Nephron (organoid): ENCODE measurements around the gene IFNL2.
"Not testable (repeated sequence)": the region's sequence is repeated elsewhere in the genome, so short reads cannot be mapped to it uniquely, and the experiment has no call there.

Experiments used
- H3K27ac Mint-ChIP-seq, 3 experiments: 2 replicates each; pipeline ENCODE4 v1.8.0; 2020; ENCODE audit warnings: mixed read lengths in 3 of 3, mild to moderate bottlenecking in 2 of 3, moderate library complexity in 1 of 3
- H3K27me3 Mint-ChIP-seq: 2 replicates; pipeline ENCODE4 v1.8.0; 2021; ENCODE audit warnings: low read depth, mild to moderate bottlenecking, moderate library complexity, mixed read lengths
- H3K36me3 Mint-ChIP-seq: 2 replicates; pipeline ENCODE4 v1.8.0; 2020; ENCODE audit warnings: low read depth, mixed read lengths
- H3K4me1 Mint-ChIP-seq: 2 replicates; pipeline ENCODE4 v1.8.0; 2020; ENCODE audit warnings: mixed read lengths
- H3K4me3 Mint-ChIP-seq, 3 experiments: 2 replicates each; pipeline ENCODE4 v1.8.0; 2020; ENCODE audit warnings: mild to moderate bottlenecking in 3 of 3, mixed read lengths in 3 of 3, moderate library complexity in 2 of 3
- H3K9me3 Mint-ChIP-seq: 2 replicates; pipeline ENCODE4 v1.8.0; 2020; ENCODE audit warnings: mixed read lengths
- TF ChIP-seq, protein P1 (sequence below), 3 experiments: fragments of 200-600 bp; sonication (generic); IDR thresholded peaks; one replicate each; pipeline ENCODE4 v1.5.0; 2021; ENCODE audit warnings: antibody characterized with exemption in 3 of 3; ENCODE audit not compliant: unreplicated experiment in 3 of 3

IFNL2 gene

DNA sequence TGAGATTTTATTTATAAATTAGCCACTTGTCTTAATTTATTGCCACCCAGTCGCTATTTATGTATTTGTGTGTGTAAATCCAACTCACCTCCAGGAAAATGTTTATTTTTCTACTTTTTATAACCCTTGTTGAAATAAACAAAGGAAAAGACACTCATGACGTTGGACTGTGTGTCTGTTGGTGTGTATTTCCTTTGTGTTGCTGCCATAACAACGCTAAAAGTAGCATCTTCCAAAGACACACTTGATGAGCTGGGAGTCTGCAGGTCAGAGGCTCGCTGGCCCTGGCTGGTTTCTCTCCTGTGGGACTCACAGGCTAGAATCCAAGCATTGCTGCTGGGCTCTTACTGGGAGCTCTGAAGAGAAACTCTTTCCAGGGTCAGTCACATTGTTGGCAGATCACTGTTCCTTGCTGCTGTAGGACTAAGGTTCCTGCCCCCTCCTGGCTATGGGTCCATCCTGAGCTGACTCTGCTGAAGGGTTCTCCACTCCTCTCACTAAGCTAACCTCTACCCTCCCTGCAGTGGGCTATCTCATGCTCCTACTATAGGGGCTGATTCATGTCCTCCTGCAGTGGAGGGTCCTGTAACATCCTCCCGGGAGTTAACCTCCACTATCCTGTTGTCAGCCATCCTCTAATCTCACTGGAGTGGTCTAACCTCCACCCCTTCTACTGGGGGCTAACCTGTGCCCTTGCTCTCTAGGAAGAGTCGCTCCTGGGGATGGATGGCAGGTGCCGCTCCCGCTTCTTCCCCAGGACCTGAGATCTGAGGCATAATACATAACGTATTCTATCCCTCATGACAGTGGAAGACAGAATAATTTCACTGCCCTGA lies 2.1 kb downstream of the IFNL2 start:
- peaks cover 40% of the 10 kb centered on the region for H3K27me3 Mint-ChIP-seq
- no peak overlapping the region for H3K4me3 Mint-ChIP-seq
- no peaks in the 10 kb centered on the region for H3K36me3 Mint-ChIP-seq
- no peaks in the 10 kb centered on the region for H3K4me1 Mint-ChIP-seq
- H3K27ac Mint-ChIP-seq = no peak overlapping the region
- TF ChIP-seq, protein P1, sequence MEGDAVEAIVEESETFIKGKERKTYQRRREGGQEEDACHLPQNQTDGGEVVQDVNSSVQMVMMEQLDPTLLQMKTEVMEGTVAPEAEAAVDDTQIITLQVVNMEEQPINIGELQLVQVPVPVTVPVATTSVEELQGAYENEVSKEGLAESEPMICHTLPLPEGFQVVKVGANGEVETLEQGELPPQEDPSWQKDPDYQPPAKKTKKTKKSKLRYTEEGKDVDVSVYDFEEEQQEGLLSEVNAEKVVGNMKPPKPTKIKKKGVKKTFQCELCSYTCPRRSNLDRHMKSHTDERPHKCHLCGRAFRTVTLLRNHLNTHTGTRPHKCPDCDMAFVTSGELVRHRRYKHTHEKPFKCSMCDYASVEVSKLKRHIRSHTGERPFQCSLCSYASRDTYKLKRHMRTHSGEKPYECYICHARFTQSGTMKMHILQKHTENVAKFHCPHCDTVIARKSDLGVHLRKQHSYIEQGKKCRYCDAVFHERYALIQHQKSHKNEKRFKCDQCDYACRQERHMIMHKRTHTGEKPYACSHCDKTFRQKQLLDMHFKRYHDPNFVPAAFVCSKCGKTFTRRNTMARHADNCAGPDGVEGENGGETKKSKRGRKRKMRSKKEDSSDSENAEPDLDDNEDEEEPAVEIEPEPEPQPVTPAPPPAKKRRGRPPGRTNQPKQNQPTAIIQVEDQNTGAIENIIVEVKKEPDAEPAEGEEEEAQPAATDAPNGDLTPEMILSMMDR (IDR thresholded peaks at IDR 0.05; ENCODE audit: unreplicated experiment in 3 of 3) = no peak
- no peaks in the 10 kb centered on the region for H3K9me3 Mint-ChIP-seq

DNA sequence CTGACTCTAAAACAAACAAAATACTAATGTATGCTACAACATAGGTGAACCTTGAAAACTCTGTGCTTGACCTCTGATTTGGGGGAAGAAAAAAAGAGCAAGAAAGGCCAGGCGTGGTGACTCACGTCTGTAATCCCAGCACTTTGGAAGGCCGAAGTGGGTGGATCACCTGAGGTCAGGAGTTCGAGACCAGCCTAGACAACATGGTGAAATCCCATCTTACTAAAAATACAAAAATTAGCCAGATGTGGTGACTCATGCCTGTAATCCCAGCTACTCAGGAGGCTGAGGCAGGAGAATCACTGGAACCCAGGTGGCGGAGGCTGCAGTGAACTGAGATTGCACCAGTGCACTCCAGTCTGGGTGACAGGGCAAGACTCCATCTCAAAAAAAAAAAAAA lies 5.7 kb downstream of the IFNL2 start:
- H3K9me3 Mint-ChIP-seq, H3K4me1 Mint-ChIP-seq, H3K27ac Mint-ChIP-seq, H3K36me3 Mint-ChIP-seq, H3K4me3 Mint-ChIP-seq: not testable (repeated sequence)
- peaks cover 33% of the 10 kb centered on the region for H3K27me3 Mint-ChIP-seq

DNA sequence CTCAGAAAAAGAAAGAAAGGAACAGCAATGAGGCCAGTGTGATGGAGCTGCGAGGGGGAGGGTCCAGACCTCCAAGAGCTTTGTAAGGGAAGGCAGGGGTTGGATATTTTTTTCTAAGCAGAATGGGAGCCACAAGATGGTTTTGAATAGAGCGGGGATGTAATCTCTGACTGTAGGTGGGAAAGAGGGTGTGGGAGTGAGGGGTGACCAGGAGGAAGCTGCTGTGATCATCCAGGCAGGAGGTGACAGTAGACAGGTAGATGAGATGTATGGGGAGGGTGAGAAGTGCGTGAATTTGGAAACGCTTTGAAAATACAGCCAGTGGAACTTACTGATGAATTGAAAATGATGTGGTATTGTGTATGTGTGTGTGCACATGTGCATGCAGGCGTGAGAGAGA lies 7.4 kb downstream of the IFNL2 start:
- peaks cover 30% of the 10 kb centered on the region for H3K27me3 Mint-ChIP-seq
- H3K36me3 Mint-ChIP-seq = no peaks in the 10 kb centered on the region
- no peak overlapping the region for H3K27ac Mint-ChIP-seq
- H3K4me1 Mint-ChIP-seq = no peaks in the 10 kb centered on the region
- peaks cover 3% of the 10 kb centered on the region for H3K9me3 Mint-ChIP-seq
- TF ChIP-seq, protein P1 (IDR thresholded peaks at IDR 0.05; ENCODE audit: unreplicated experiment in 3 of 3) = no peak
- no peak overlapping the region for H3K4me3 Mint-ChIP-seq

DNA sequence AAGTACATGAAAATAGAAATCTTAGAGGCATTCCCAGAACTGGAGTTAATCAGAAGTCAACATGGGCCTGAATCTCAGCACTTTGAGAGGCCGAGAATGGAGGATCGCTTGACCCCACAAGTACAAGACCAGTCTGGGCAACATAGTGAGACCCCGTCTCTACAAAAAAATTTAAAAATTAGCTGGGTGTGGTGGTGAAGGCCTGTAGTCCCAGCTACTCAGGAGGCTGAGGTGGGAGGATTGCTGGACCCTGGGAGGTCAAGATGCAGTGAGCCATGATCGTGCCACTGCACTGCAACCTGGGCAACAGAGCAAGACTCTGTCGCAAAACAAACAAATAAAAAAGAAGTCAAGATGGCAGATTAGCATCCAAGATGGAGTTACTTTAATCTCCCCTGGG lies 8.5 kb downstream of the IFNL2 start:
- TF ChIP-seq, protein P1 (IDR thresholded peaks at IDR 0.05; ENCODE audit: unreplicated experiment in 3 of 3) = no peak
- Mint-ChIP-seq H3K27ac (no peak overlapping the region), H3K9me3 (peaks cover 3% of the 10 kb centered on the region), H3K4me3 (no peak overlapping the region), H3K27me3 (peaks cover 34% of the 10 kb centered on the region), H3K36me3 (no peaks in the 10 kb centered on the region), H3K4me1 (no peaks in the 10 kb centered on the region)

DNA sequence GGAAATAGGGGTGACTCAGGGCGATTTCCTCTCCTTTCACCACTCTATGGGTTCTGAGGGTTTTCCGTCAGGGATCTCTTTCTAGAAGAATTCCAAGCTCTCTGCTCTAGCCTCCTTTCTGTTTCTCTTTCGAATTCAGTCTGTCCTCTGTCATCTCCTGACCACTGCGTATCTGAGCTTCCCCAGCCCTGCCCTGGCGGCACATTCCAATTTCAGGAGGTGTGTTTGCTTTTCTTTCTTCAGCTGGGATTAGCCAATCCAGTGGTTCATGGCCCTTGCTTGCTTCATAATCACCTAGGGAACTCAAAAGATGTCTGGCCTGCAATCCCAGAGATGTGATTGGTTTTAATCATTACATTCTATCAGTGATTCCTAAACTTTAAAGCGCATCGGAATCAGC lies 9.4 kb downstream of the IFNL2 start:
- H3K4me3 Mint-ChIP-seq = no peak overlapping the region
- H3K27me3 Mint-ChIP-seq = peaks cover 34% of the 10 kb centered on the region
- no peaks in the 10 kb centered on the region for H3K4me1 Mint-ChIP-seq

DNA sequence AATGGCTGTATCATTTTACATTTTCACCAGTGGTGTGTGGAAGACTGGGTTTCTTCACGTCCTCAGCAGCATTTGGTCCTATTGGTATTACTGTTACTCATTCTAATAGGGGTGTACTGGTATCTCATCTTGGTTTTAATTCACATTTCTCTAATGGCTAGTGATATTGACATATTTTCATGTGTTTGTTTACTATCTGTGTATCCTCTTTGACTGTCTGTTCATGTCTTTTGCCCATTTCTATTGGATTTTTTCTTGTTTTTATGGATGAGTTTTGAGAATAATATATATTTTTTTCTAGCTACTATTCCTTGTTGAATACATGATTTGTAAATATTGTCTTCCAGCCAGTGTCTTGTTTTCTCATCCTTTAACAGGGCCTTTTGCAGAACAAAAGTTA lies 13.8 kb downstream of the IFNL2 start:
- Mint-ChIP-seq H3K27ac (no peak overlapping the region), H3K9me3 (peaks cover 17% of the 10 kb centered on the region)

More for the DNA sequence above, 9.4 kb downstream of the IFNL2 start:
- H3K27ac Mint-ChIP-seq = no peak overlapping the region
- H3K9me3 Mint-ChIP-seq = peaks cover 8% of the 10 kb centered on the region
- H3K36me3 Mint-ChIP-seq = no peaks in the 10 kb centered on the region
- TF ChIP-seq, protein P1 (IDR thresholded peaks at IDR 0.05; ENCODE audit: unreplicated experiment in 3 of 3) = no peak

More for the DNA sequence above, 13.8 kb downstream of the IFNL2 start:
- Mint-ChIP-seq H3K36me3 (no peaks in the 10 kb centered on the region), H3K4me3 (no peak overlapping the region), H3K27me3 (peaks cover 30% of the 10 kb centered on the region), H3K4me1 (no peaks in the 10 kb centered on the region)
- TF ChIP-seq, protein P1 (IDR thresholded peaks at IDR 0.05; ENCODE audit: unreplicated experiment in 3 of 3) = no peak
